Esophagus muscularis mucosa (tissue), 4 donors: ENCODE measurements around the gene RPS29. TPM values are rescaled to one million over a fixed set of nuclear protein-coding genes. Genes with fewer than 3 reads are reported as not detected.

Source experiments
- DNase-seq: peaks from one replicate; pipeline ENCODE4 v3.0.0-alpha.2; 2017; ENCODE audit errors: extremely low spot score
- H3K27ac ChIP-seq, 4 donors: fragments of 200-600 bp; sonication (generic); replicated peaks in 1 of 4; 1 replicate in 3 of 4; 2 replicates in 1 of 4; pipeline ENCODE4 v1.5.1; 2016 to 2019; ENCODE audit warnings: mild to moderate bottlenecking in 1 of 4
- H3K27me3 ChIP-seq, 4 donors: fragments of 200-600 bp; sonication (generic); one replicate each; pipeline versions ENCODE4 v1.5.1 to v1.6.0; 2016 to 2019
- H3K36me3 ChIP-seq, 4 donors: fragments of 200-600 bp; sonication (generic); one replicate each; pipeline ENCODE4 v1.5.1; 2016 to 2019
- H3K4me1 ChIP-seq, 4 donors: fragments of 200-600 bp; sonication (generic); one replicate each; pipeline ENCODE4 v1.5.1; 2016 to 2019
- H3K4me3 ChIP-seq, 4 donors: fragments of 200-600 bp; sonication (generic); 1 replicate in 2 of 4; 2 replicates in 2 of 4; pipeline ENCODE4 v1.5.1; 2016 to 2019; ENCODE audit warnings: mild to moderate bottlenecking in 4 of 4, moderate library complexity in 1 of 4
- H3K9me3 ChIP-seq, 4 donors: fragments of 200-600 bp; sonication (generic); 1 replicate in 3 of 4; 2 replicates in 1 of 4; pipeline ENCODE4 v1.5.1; 2016 to 2019
- CTCF ChIP-seq, 3 experiments: fragments of 200-600 bp in 2 of 3; fragments of 450-650 bp in 1 of 3; sonication (generic) in 2 of 3; IDR thresholded peaks; one replicate each; pipeline ENCODE4 v1.5.1; 2017 to 2019; ENCODE audit warnings: antibody characterized with exemption in 3 of 3, mild to moderate bottlenecking in 2 of 3, moderate library complexity in 1 of 3
- EP300 ChIP-seq: sonication (generic); formaldehyde crosslinking; IDR thresholded peaks from one replicate; pipeline ENCODE4 v1.6.1; 2017; ENCODE audit warnings: antibody characterized with exemption
- POLR2A ChIP-seq: fragments of 450-650 bp; IDR thresholded peaks from one replicate; pipeline ENCODE4 v1.6.1; 2017; ENCODE audit warnings: antibody characterized with exemption, moderate library complexity, mild to moderate bottlenecking, low read depth
- POLR2AphosphoS5 ChIP-seq, 2 donors: sonication (generic); formaldehyde crosslinking; IDR thresholded peaks; one replicate each; pipeline ENCODE4 v1.6.1; 2017; ENCODE audit warnings: antibody characterized with exemption in 2 of 2
- WGBS: methylation state at CpG from one replicate; pipeline ENCODE4 v1.1.5; 2018; 5-methylcytosine and 5-hydroxymethylcytosine counted together
- intact Hi-C: fragments of 100-400 bp; cut with DNase I; formaldehyde crosslinking; loops from one replicate; pipeline ENCODE4 v1.15.1; 2023
- total RNA-seq, 4 donors: library from RNA; depleted of rRNA; stranded (reverse); fragments of >200 nt; gene quantifications; one replicate each; pipeline versions ENCODE4 v1.1.0 to v1.2.1, GENCODE V29; 2016

RPS29 gene
- total RNA-seq, 4 donors from 2014 or later, result 795 to 7,884 (median 5,092) TPM

- peaks cover 0 to 23% (median 16%) of the 10 kb centered on the region in 4 donors for H3K36me3 ChIP-seq
- H3K9me3 ChIP-seq, result no peaks in the 10 kb centered on the region
- H3K4me1 ChIP-seq, result peaks cover 9 to 17% (median 13%) of the 10 kb centered on the region in 4 donors
- intact Hi-C loops, result no loop called here
- no peaks in the 10 kb centered on the region for H3K27me3 ChIP-seq
- no peak overlapping the region for H3K27ac ChIP-seq
- WGBS, result 92% methylated on average over 6 of the region's 6 CpGs
- DNase-seq, result no peak
- no peak overlapping the region for H3K4me3 ChIP-seq
- no peak for TF ChIP-seq POLR2AphosphoS5 (IDR thresholded peaks at IDR 0.05)
- TF ChIP-seq POLR2A, result no peak
- no peak for TF ChIP-seq EP300
- TF ChIP-seq CTCF (IDR thresholded peaks at IDR 0.05), result no peak
Measured at GRCh38 chr14:49615776-49616175, 29.6 kb upstream of the RPS29 start.

- no peaks in the 10 kb centered on the region for H3K27me3 ChIP-seq
- DNase-seq, result no peak
- no peak overlapping the region for H3K27ac ChIP-seq
- no peaks in the 10 kb centered on the region for H3K9me3 ChIP-seq
- H3K36me3 ChIP-seq, result peaks cover 0 to 23% (median 16%) of the 10 kb centered on the region in 4 donors
- no peak for TF ChIP-seq EP300
- TF ChIP-seq POLR2A, result no peak
- no peak for TF ChIP-seq POLR2AphosphoS5 (IDR thresholded peaks at IDR 0.05)
- no peak overlapping the region for H3K4me3 ChIP-seq
- peaks cover 4 to 10% (median 6%) of the 10 kb centered on the region in 4 donors for H3K4me1 ChIP-seq
- intact Hi-C loops, result no loop called here
- WGBS, result 98% methylated on average over 2 of the region's 2 CpGs
Measured at GRCh38 chr14:49614196-49614595, 28.0 kb upstream of the RPS29 start.

GRCh38 chr14:49612671-49613070 is 26.5 kb upstream of the RPS29 start:
- no peak overlapping the region for H3K4me3 ChIP-seq
- no peak for TF ChIP-seq POLR2A
- peaks cover 0 to 10% (median 6%) of the 10 kb centered on the region in 4 donors for H3K36me3 ChIP-seq
- 90% methylated on average over 8 of the region's 8 CpGs for WGBS
- intact Hi-C loops, result no loop called here
- no peak for DNase-seq
- no peaks in the 10 kb centered on the region for H3K9me3 ChIP-seq
- no peaks in the 10 kb centered on the region for H3K27me3 ChIP-seq
- no peak overlapping the region for H3K27ac ChIP-seq
- no peaks in the 10 kb centered on the region for H3K4me1 ChIP-seq

- Histone ChIP-seq H3K36me3 (peaks cover 0 to 9% (median 3%) of the 10 kb centered on the region in 4 donors), H3K27ac (no peak overlapping the region), H3K4me3 (no peak overlapping the region), H3K4me1 (no peaks in the 10 kb centered on the region), H3K27me3 (no peaks in the 10 kb centered on the region), H3K9me3 (no peaks in the 10 kb centered on the region)
- TF ChIP-seq EP300, result no peak
- TF ChIP-seq POLR2AphosphoS5 (IDR thresholded peaks at IDR 0.05), result no peak
- TF ChIP-seq POLR2A, result no peak
- TF ChIP-seq CTCF (IDR thresholded peaks at IDR 0.05), result no peak
- intact Hi-C loops, result no loop called here
- WGBS, result 90% methylated on average over 4 of the region's 4 CpGs
- DNase-seq, result no peak
Measured at GRCh38 chr14:49612251-49612650, 26.1 kb upstream of the RPS29 start.

GRCh38 chr14:49607583-49607982 is 21.4 kb upstream of the RPS29 start:
- 96% methylated on average over 6 of the region's 6 CpGs for WGBS
- intact Hi-C loops, result no loop called here
- TF ChIP-seq EP300 (no peak), POLR2AphosphoS5 (IDR thresholded peaks at IDR 0.05) (no peak), CTCF (IDR thresholded peaks at IDR 0.05) (no peak), POLR2A (no peak)
- H3K27me3 ChIP-seq, result no peaks in the 10 kb centered on the region
- H3K27ac ChIP-seq, result no peak overlapping the region
- no peaks in the 10 kb centered on the region for H3K4me1 ChIP-seq
- DNase-seq, result no peak
- H3K36me3 ChIP-seq, result peaks cover 0 to 19% (median 16%) of the 10 kb centered on the region in 4 donors
- H3K4me3 ChIP-seq, result no peak overlapping the region
- no peaks in the 10 kb centered on the region for H3K9me3 ChIP-seq
